B cell (primary cell): ENCODE measurements around the gene TEAD1. TPM values are rescaled to one million over a fixed set of nuclear protein-coding genes. Genes with fewer than 3 reads are reported as not detected.

Experiments
- ATAC-seq: fragments of 200-7000 bp; cut with Tn5 transposase; one replicate; pipeline ENCODE4 v1.10.0; 2021; ENCODE audit warnings: low read depth, mild to moderate bottlenecking, moderate number of reproducible peaks, moderate library complexity
- CTCF ChIA-PET: fragments of 350-600 bp; sonication (Branson Sonifier 250); formaldehyde crosslinking; loops from one replicate; lab custom pipeline; 2021; ENCODE audit warnings: antibody characterized with exemption, inconsistent platforms; lab: Charles Lee
- POLR2A ChIA-PET: fragments of 350-600 bp; sonication (Branson Sonifier 250); formaldehyde crosslinking; loops from one replicate; lab custom pipeline; 2021; ENCODE audit warnings: antibody characterized with exemption; lab: Charles Lee
- DNase-seq: peaks from one replicate; pipeline ENCODE4 v3.0.0; 2013
- H2AFZ ChIP-seq: 2 replicates; pipeline ENCODE4 v1.6.1; 2012; ENCODE audit warnings: mild to moderate bottlenecking, low read depth, low read length; ENCODE audit not compliant: insufficient read depth, poor library complexity, severe bottlenecking
- H3K27ac ChIP-seq, 2 donors: 1 replicate in 1 of 2; 2 replicates in 1 of 2; pipeline ENCODE4 v1.5.1; 2012 to 2013; ENCODE audit warnings: low read length in 2 of 2, mild to moderate bottlenecking in 2 of 2, moderate library complexity in 1 of 2
- H3K27me3 ChIP-seq, 4 experiments: fragments of 200-600 bp in 1 of 4; sonication (generic) in 1 of 4; replicated peaks in 1 of 4; 1 replicate in 2 of 4; 2 replicates in 2 of 4; pipeline versions ENCODE4 v1.6.1 to v1.7.0; 2013 to 2016; ENCODE audit warnings: low read length in 3 of 4, mild to moderate bottlenecking in 2 of 4, mixed read lengths in 1 of 4, moderate library complexity in 1 of 4; ENCODE audit not compliant: insufficient read depth in 4 of 4, control insufficient read depth in 3 of 4; ENCODE audit errors: control extremely low read depth in 1 of 4
- H3K36me3 ChIP-seq, 2 experiments: replicated peaks in 1 of 2; 1 replicate in 1 of 2; 2 replicates in 1 of 2; pipeline versions ENCODE4 v1.6.1 to v1.7.1; 2013; ENCODE audit warnings: low read length in 1 of 2; ENCODE audit not compliant: insufficient read depth in 2 of 2, control insufficient read depth in 1 of 2; ENCODE audit errors: control extremely low read depth in 1 of 2, extremely low read depth in 1 of 2
- H3K4me1 ChIP-seq, 2 donors: fragments of 200-600 bp in 1 of 2; sonication (generic) in 1 of 2; 1 replicate in 1 of 2; 2 replicates in 1 of 2; pipeline versions ENCODE4 v1.5.1 to v1.6.1; 2013 to 2017; ENCODE audit warnings: low read length in 2 of 2; ENCODE audit not compliant: control insufficient read depth in 2 of 2, insufficient read depth in 2 of 2
- H3K4me2 ChIP-seq: replicated peaks from 2 replicates; pipeline ENCODE3; 2012; ENCODE audit warnings: mild to moderate bottlenecking, low read depth, low read length; ENCODE audit not compliant: poor library complexity, severe bottlenecking
- H3K4me3 ChIP-seq, 5 experiments: fragments of 200-600 bp in 1 of 5; sonication (generic) in 1 of 5; 1 replicate in 3 of 5; 2 replicates in 2 of 5; pipeline versions ENCODE4 v1.5.1 to v1.7.0; 2011 to 2016; ENCODE audit warnings: low read length in 4 of 5, mild to moderate bottlenecking in 4 of 5, low read depth in 2 of 5, control low read depth in 1 of 5, moderate library complexity in 1 of 5; ENCODE audit not compliant: insufficient read depth in 1 of 5; ENCODE audit errors: control extremely low read depth in 1 of 5, extremely low read depth in 1 of 5
- H3K79me2 ChIP-seq: fragments of 200-600 bp; sonication (generic); one replicate; pipeline ENCODE4 v1.6.0; 2016; ENCODE audit warnings: low read length; ENCODE audit not compliant: control insufficient read depth, insufficient read depth
- H3K9ac ChIP-seq: fragments of 200-600 bp; sonication (generic); 2 replicates; pipeline ENCODE4 v1.6.1; 2017; ENCODE audit warnings: mild to moderate bottlenecking, low read length, moderate library complexity
- H3K9me3 ChIP-seq, 3 donors: one replicate each; pipeline versions ENCODE4 v1.6.1 to v1.7.1; 2013; ENCODE audit warnings: low read length in 2 of 3; ENCODE audit not compliant: control insufficient read depth in 2 of 3, insufficient read depth in 1 of 3; ENCODE audit errors: control extremely low read depth in 1 of 3
- H4K20me1 ChIP-seq: 2 replicates; pipeline ENCODE4 v1.6.0; 2012; ENCODE audit warnings: mild to moderate bottlenecking, low read length; ENCODE audit not compliant: insufficient read depth, control insufficient read depth, poor library complexity, severe bottlenecking
- H3K27ac Mint-ChIP-seq: one replicate; pipeline ENCODE4 v1.8.0; 2021; ENCODE audit warnings: mixed read lengths
- H3K27me3 Mint-ChIP-seq: one replicate; pipeline ENCODE4 v1.8.0; 2021; ENCODE audit warnings: mixed read lengths
- H3K4me1 Mint-ChIP-seq: one replicate; pipeline ENCODE4 v1.8.0; 2021; ENCODE audit warnings: mixed read lengths
- H3K4me3 Mint-ChIP-seq: one replicate; pipeline ENCODE4 v1.8.0; 2021; ENCODE audit warnings: mixed read lengths
- H3K9me3 Mint-ChIP-seq: one replicate; pipeline ENCODE4 v1.8.0; 2022; ENCODE audit warnings: mixed read lengths; ENCODE audit not compliant: insufficient read depth
- EZH2 ChIP-seq: IDR thresholded peaks from 2 replicates; pipeline ENCODE4 v1.6.1; 2012; ENCODE audit warnings: borderline replicate concordance, low read depth, mild to moderate bottlenecking, moderate library complexity, low read length; ENCODE audit not compliant: insufficient read depth, poor library complexity, severe bottlenecking
- WGBS: methylation state at CpG from one replicate; pipeline ENCODE4 v1.1.5; 2013; ENCODE audit warnings: missing lambda C conversion rate; ENCODE audit not compliant: insufficient coverage; 5-methylcytosine and 5-hydroxymethylcytosine counted together
- intact Hi-C: fragments of 100-400 bp; cut with micrococcal nuclease; formaldehyde crosslinking; loops from one replicate; pipeline ENCODE4 v1.10.0; 2022
- polyA plus RNA-seq: library from polyadenylated mRNA; depleted of rRNA; stranded (reverse); fragments of >200 nt; gene quantifications from 2 replicates; pipeline ENCODE4 v1.2.3, GENCODE V29; 2012
- total RNA-seq, 2 donors: library from RNA; stranded (reverse); fragments of 120-200 nt in 1 of 2; gene quantifications; 1 replicate in 1 of 2; 2 replicates in 1 of 2; pipeline versions ENCODE4 v1.2.3 to v1.2.4, GENCODE V29; 2013 to 2022
- TF ChIP-seq, protein P1 (sequence below): fragments of 200-600 bp; IDR thresholded peaks from one replicate; pipeline ENCODE4 v1.8.0; 2022; ENCODE audit warnings: antibody characterized with exemption, mild to moderate bottlenecking

TEAD1 gene
- total and polyA plus RNA-seq, 2 donors (not counting 1 experiment from before 2014, with no cell fraction given): 0.30 TPM; not detected in 1

DNA sequence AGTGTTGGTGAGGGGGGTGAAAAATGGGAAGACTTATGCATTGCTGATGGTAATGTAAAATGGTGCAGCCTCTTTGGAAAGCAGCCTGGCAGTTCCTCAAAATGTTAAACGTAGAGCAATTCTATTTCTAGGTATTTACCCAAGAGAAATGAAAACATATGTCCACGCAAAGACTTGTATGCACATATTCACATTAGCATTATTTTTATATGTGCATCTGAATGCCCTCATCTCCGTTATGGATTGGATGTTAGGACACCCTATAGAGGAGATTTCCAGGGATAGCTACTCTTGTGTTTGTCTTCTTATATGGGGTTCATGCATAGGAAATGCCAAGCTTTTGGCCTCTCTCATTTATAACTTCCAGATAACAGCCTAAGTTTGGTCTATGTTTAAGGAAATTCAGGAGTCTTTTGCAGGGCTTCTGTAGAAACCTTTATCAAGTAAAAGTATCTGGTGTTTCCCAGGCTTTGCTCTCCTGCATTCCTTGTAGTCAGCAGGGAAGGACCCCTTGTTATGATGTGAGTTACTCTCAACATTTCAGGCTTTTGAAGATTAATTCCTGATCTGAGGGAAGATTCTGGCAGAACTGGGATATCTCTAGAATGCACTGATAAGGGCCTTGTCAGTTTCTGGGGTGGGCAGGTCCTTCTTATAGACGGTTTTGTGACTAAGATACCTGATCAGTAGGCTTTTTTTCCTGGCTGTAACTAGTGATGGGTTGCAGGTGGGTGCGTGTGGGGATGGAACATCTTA is 116.8 kb downstream of the TEAD1 start:
- Histone ChIP-seq H3K79me2 (no peaks in the 10 kb centered on the region), H3K27me3 (no peaks in the 10 kb centered on the region), H3K27ac (no peak overlapping the region), H3K9ac (no peak overlapping the region), H3K4me2 (no peak overlapping the region), H3K4me1 (no peaks in the 10 kb centered on the region), H2AFZ (no peak overlapping the region), H4K20me1 (no peaks in the 10 kb centered on the region), H3K9me3 (no peaks in the 10 kb centered on the region), H3K36me3 (no peaks in the 10 kb centered on the region), H3K4me3 (no peak overlapping the region)
- Mint-ChIP-seq H3K27ac (no peak overlapping the region), H3K4me1 (no peaks in the 10 kb centered on the region), H3K4me3 (no peak overlapping the region), H3K9me3 (no peaks in the 10 kb centered on the region), H3K27me3 (no peaks in the 10 kb centered on the region)
- no peak for DNase-seq
- intact Hi-C loops: no loop called here
- CTCF ChIA-PET: no interaction called here
- POLR2A ChIA-PET: no interaction called here
- WGBS: 71% methylated on average over 2 of the region's 5 CpGs
- no peak for ATAC-seq
- TF ChIP-seq, protein P1, sequence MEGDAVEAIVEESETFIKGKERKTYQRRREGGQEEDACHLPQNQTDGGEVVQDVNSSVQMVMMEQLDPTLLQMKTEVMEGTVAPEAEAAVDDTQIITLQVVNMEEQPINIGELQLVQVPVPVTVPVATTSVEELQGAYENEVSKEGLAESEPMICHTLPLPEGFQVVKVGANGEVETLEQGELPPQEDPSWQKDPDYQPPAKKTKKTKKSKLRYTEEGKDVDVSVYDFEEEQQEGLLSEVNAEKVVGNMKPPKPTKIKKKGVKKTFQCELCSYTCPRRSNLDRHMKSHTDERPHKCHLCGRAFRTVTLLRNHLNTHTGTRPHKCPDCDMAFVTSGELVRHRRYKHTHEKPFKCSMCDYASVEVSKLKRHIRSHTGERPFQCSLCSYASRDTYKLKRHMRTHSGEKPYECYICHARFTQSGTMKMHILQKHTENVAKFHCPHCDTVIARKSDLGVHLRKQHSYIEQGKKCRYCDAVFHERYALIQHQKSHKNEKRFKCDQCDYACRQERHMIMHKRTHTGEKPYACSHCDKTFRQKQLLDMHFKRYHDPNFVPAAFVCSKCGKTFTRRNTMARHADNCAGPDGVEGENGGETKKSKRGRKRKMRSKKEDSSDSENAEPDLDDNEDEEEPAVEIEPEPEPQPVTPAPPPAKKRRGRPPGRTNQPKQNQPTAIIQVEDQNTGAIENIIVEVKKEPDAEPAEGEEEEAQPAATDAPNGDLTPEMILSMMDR: no peak
- TF ChIP-seq EZH2: no peak

DNA sequence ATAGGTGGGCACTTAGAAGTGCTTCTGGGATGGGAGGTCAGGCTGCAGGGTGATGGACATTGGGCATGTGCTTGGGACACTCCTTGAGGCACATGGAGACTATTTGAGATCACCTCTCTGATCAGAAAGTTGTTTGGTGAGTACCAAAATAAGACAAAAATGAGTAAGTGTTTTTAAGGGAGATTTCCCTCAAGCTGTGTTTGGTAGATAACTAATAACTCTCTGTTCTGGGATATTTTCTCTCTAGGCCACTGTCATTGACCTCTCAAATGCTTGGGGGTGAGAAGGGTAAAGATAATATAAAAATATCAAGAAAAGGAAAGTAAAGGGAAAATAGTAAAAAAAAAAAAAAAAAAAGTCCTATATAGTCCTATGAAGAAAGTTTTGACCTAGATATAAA is 117.8 kb downstream of the TEAD1 start:
- H3K27me3 ChIP-seq: no peaks in the 10 kb centered on the region
- no peak for DNase-seq
- H3K4me1 ChIP-seq: no peaks in the 10 kb centered on the region
- Mint-ChIP-seq H3K4me1 (no peaks in the 10 kb centered on the region), H3K4me3 (no peak overlapping the region), H3K27me3 (no peaks in the 10 kb centered on the region), H3K27ac (no peak overlapping the region), H3K9me3 (no peaks in the 10 kb centered on the region)
- no peak overlapping the region for H3K4me3 ChIP-seq
- H3K9me3 ChIP-seq: no peaks in the 10 kb centered on the region
- H3K9ac ChIP-seq: no peak overlapping the region
- CTCF ChIA-PET: no interaction called here
- no peak overlapping the region for H2AFZ ChIP-seq
- H4K20me1 ChIP-seq: no peaks in the 10 kb centered on the region
- no peak overlapping the region for H3K4me2 ChIP-seq
- no peak overlapping the region for H3K27ac ChIP-seq
- POLR2A ChIA-PET: no interaction called here
- ATAC-seq: no peak
- TF ChIP-seq EZH2: no peak
- TF ChIP-seq, protein P1: no peak
- H3K79me2 ChIP-seq: no peaks in the 10 kb centered on the region
- no peaks in the 10 kb centered on the region for H3K36me3 ChIP-seq
- intact Hi-C loops: no loop called here
